H1 (cell line): ENCODE results near the gene LRRC23. TPM values are rescaled to one million over a fixed set of nuclear protein-coding genes. Genes with fewer than 3 reads are reported as not detected.

Experiments used
- CTCF ChIA-PET: fragments of 300-600 bp; sonication (Branson Sonifier 250); formaldehyde crosslinking; loops from one replicate; lab custom pipeline; 2021; ENCODE audit not compliant: partially characterized antibody; lab: Charles Lee
- POLR2A ChIA-PET: fragments of 300-600 bp; sonication (Branson Sonifier 250); formaldehyde crosslinking; loops from one replicate; lab custom pipeline; 2021; ENCODE audit warnings: inconsistent platforms; ENCODE audit not compliant: partially characterized antibody; lab: Charles Lee
- DNase-seq, 2 experiments: peaks; one replicate each; pipeline versions ENCODE4 v3.0.0 to v3.0.0-alpha.2; 2010 to 2022; ENCODE audit warnings: low spot score in 2 of 2, low read depth in 1 of 2, mixed read lengths in 1 of 2
- FAIRE-seq: peaks from 2 replicates; lab custom pipeline; 2011; peaks lifted over from hg19 to GRCh38; lab: Jason Lieb, UNC
- H2AFZ ChIP-seq: 2 replicates; pipeline ENCODE4 v1.8.1; 2012; ENCODE audit warnings: low read length, inconsistent platforms
- H2AK5ac ChIP-seq: 2 replicates; pipeline ENCODE4 v1.6.1; 2013; ENCODE audit warnings: low read depth, low read length
- H2BK120ac ChIP-seq: replicated peaks from 2 replicates; pipeline ENCODE3; 2013; ENCODE audit warnings: low read depth, low read length, inconsistent platforms
- H2BK12ac ChIP-seq: 2 replicates; pipeline ENCODE4 v1.6.1; 2013; ENCODE audit warnings: low read depth, low read length
- H2BK15ac ChIP-seq: 2 replicates; pipeline ENCODE4 v1.6.1; 2013; ENCODE audit warnings: low read length
- H2BK20ac ChIP-seq: 2 replicates; pipeline ENCODE4 v1.6.1; 2013; ENCODE audit warnings: low read length
- H2BK5ac ChIP-seq: 2 replicates; pipeline ENCODE4 v1.6.1; 2013; ENCODE audit warnings: low read depth, low read length
- H3K14ac ChIP-seq: 2 replicates; pipeline ENCODE4 v1.6.1; 2013; ENCODE audit warnings: inconsistent platforms; ENCODE audit not compliant: insufficient read length
- H3K18ac ChIP-seq: 2 replicates; pipeline ENCODE4 v1.6.1; 2013; ENCODE audit warnings: low read length; ENCODE audit errors: extremely low read depth
- H3K23ac ChIP-seq: 2 replicates; pipeline ENCODE4 v1.6.1; 2013; ENCODE audit warnings: inconsistent platforms; ENCODE audit not compliant: insufficient read length
- H3K23me2 ChIP-seq: 2 replicates; pipeline ENCODE4 v1.6.1; 2013; ENCODE audit warnings: low read depth, low read length
- H3K27ac ChIP-seq: 2 replicates; pipeline ENCODE4 v1.6.1; 2011; ENCODE audit warnings: low read depth, low read length, inconsistent platforms
- H3K27me3 ChIP-seq, 4 experiments: replicated peaks in 1 of 4; 1 replicate in 1 of 4; 2 replicates in 3 of 4; pipeline versions ENCODE4 v1.6.1 to v1.8.1; 2011 to 2013; ENCODE audit warnings: low read length in 3 of 4, mild to moderate bottlenecking in 3 of 4, inconsistent platforms in 2 of 4, mixed read lengths in 2 of 4, moderate library complexity in 1 of 4; ENCODE audit not compliant: control insufficient read depth in 3 of 4, insufficient read depth in 3 of 4; ENCODE audit errors: extremely low read depth in 1 of 4
- H3K36me3 ChIP-seq, 4 experiments: 2 replicates each; pipeline versions ENCODE4 v1.6.1 to v1.8.1; 2011 to 2013; ENCODE audit warnings: mild to moderate bottlenecking in 4 of 4, low read length in 3 of 4, moderate library complexity in 2 of 4, control low read depth in 1 of 4, inconsistent platforms in 1 of 4; ENCODE audit not compliant: insufficient read depth in 4 of 4, control insufficient read depth in 2 of 4
- H3K4ac ChIP-seq: replicated peaks from 2 replicates; pipeline ENCODE3; 2013; ENCODE audit warnings: low read length, low read depth, mixed read lengths, inconsistent platforms; ENCODE audit not compliant: insufficient read length
- H3K4me1 ChIP-seq, 4 experiments: replicated peaks in 1 of 4; 1 replicate in 1 of 4; 2 replicates in 3 of 4; pipeline versions ENCODE4 v1.6.1 to v1.8.1; 2011 to 2013; ENCODE audit warnings: low read length in 3 of 4, inconsistent platforms in 2 of 4, mixed read lengths in 1 of 4; ENCODE audit not compliant: insufficient read depth in 4 of 4, control insufficient read depth in 3 of 4
- H3K4me2 ChIP-seq, 2 experiments: 2 replicates each; pipeline versions ENCODE4 v1.6.1 to v1.8.1; 2011 to 2013; ENCODE audit warnings: low read depth in 2 of 2, low read length in 2 of 2, control low read depth in 1 of 2, inconsistent platforms in 1 of 2, mild to moderate bottlenecking in 1 of 2; ENCODE audit not compliant: insufficient read depth in 1 of 2
- H3K4me3 ChIP-seq, 4 experiments: fragments of 200-600, 300-600 bp in 1 of 4; sonication (generic), shearing (Covaris generic), sonication (Bioruptor Twin) in 1 of 4; 2 replicates each; pipeline versions ENCODE4 v1.5.1 to v1.8.1; 2011 to 2016; ENCODE audit warnings: low read length in 4 of 4, low read depth in 3 of 4, control low read depth in 2 of 4, inconsistent platforms in 2 of 4, mild to moderate bottlenecking in 2 of 4, mixed read lengths in 1 of 4, moderate library complexity in 1 of 4; ENCODE audit not compliant: insufficient read depth in 2 of 4; ENCODE audit errors: extremely low read depth in 1 of 4
- H3K56ac ChIP-seq: replicated peaks from 2 replicates; pipeline ENCODE3; 2013; ENCODE audit warnings: low read depth, mild to moderate bottlenecking, mixed read lengths, low read length, inconsistent platforms; ENCODE audit not compliant: insufficient read length
- H3K79me1 ChIP-seq: 2 replicates; pipeline ENCODE4 v1.6.1; 2013; ENCODE audit warnings: low read depth, low read length, control low read depth
- H3K79me2 ChIP-seq, 2 experiments: 2 replicates each; pipeline versions ENCODE4 v1.6.1 to v1.8.1; 2012 to 2013; ENCODE audit warnings: low read length in 2 of 2, mild to moderate bottlenecking in 2 of 2, inconsistent platforms in 1 of 2; ENCODE audit not compliant: insufficient read depth in 2 of 2, control insufficient read depth in 1 of 2
- H3K9ac ChIP-seq, 4 experiments: replicated peaks in 1 of 4; 1 replicate in 1 of 4; 2 replicates in 3 of 4; pipeline versions ENCODE4 v1.6.1 to v1.8.1; 2011 to 2013; ENCODE audit warnings: low read depth in 3 of 4, low read length in 3 of 4, control low read depth in 2 of 4, mild to moderate bottlenecking in 2 of 4, moderate library complexity in 2 of 4, inconsistent platforms in 1 of 4; ENCODE audit errors: extremely low read depth in 1 of 4
- H3K9me3 ChIP-seq, 2 experiments: 2 replicates each; pipeline versions ENCODE4 v1.6.1 to v1.8.1; 2012 to 2013; ENCODE audit warnings: mild to moderate bottlenecking in 2 of 2, moderate library complexity in 2 of 2, control low read depth in 1 of 2, inconsistent platforms in 1 of 2, low read depth in 1 of 2, low read length in 1 of 2, mixed read lengths in 1 of 2; ENCODE audit not compliant: insufficient read depth in 2 of 2
- H4K20me1 ChIP-seq, 2 experiments: replicated peaks in 1 of 2; 2 replicates each; pipeline versions ENCODE3 to v1.8.1; 2011 to 2013; ENCODE audit warnings: inconsistent platforms in 2 of 2, low read length in 2 of 2, mild to moderate bottlenecking in 1 of 2; ENCODE audit not compliant: insufficient read depth in 2 of 2, control insufficient read depth in 1 of 2
- H4K5ac ChIP-seq: 2 replicates; pipeline ENCODE4 v1.6.1; 2013; ENCODE audit warnings: low read length, low read depth, mixed read lengths, inconsistent platforms; ENCODE audit not compliant: insufficient read length
- H4K8ac ChIP-seq: 2 replicates; pipeline ENCODE4 v1.8.0; 2013; ENCODE audit warnings: mild to moderate bottlenecking, moderate library complexity, low read length, inconsistent platforms; ENCODE audit not compliant: insufficient read depth; ENCODE audit errors: extremely low read depth
- H4K91ac ChIP-seq: replicated peaks from 2 replicates; pipeline ENCODE3; 2013; ENCODE audit warnings: low read length, mixed read lengths, inconsistent platforms; ENCODE audit not compliant: insufficient read length
- BACH1 ChIP-seq: IDR thresholded peaks from 2 replicates; pipeline ENCODE4 v1.6.1; 2012; ENCODE audit warnings: low read length, improper control_type of control experiment
- CTBP2 ChIP-seq: IDR thresholded peaks from 2 replicates; pipeline ENCODE4 v1.7.0; 2011; ENCODE audit warnings: borderline replicate concordance, mild to moderate bottlenecking, moderate library complexity, mixed read lengths, low read length; ENCODE audit not compliant: insufficient read depth, insufficient read length
- GTF2F1 ChIP-seq: IDR thresholded peaks from 2 replicates; pipeline ENCODE4 v1.6.1; 2012; ENCODE audit warnings: low read depth, low read length, improper control_type of control experiment, borderline replicate concordance
- RAD21 ChIP-seq, 2 experiments: IDR thresholded peaks in 1 of 2; conservative IDR thresholded peaks in 1 of 2; 2 replicates each; pipeline ENCODE4 v1.6.1; 2011; ENCODE audit warnings: low read depth in 2 of 2, low read length in 2 of 2, improper control_type of control experiment in 1 of 2, inconsistent platforms in 1 of 2, mild to moderate bottlenecking in 1 of 2, moderate library complexity in 1 of 2
- RBBP5 ChIP-seq: IDR thresholded peaks from 2 replicates; pipeline ENCODE4 v1.7.1; 2012; ENCODE audit warnings: low read depth, mild to moderate bottlenecking, inconsistent platforms, low read length, moderate library complexity, borderline replicate concordance
- TAF1 ChIP-seq: IDR thresholded peaks from 2 replicates; pipeline ENCODE4 v1.6.1; 2011; ENCODE audit warnings: mild to moderate bottlenecking, low read depth, low read length
- TCF12 ChIP-seq: IDR thresholded peaks from 2 replicates; pipeline ENCODE4 v1.6.1; 2011; ENCODE audit warnings: low read depth, mild to moderate bottlenecking, low read length
- WGBS, 2 experiments: shearing (Covaris generic) in 1 of 2; methylation state at CpG; one replicate each; pipeline versions ENCODE4 v1.1.6 to v1.1.7; 2013 to 2015; ENCODE audit warnings: low lambda C conversion rate in 2 of 2, mixed read lengths in 2 of 2, inconsistent platforms in 1 of 2, low coverage in 1 of 2, missing lambda C conversion rate in 1 of 2; ENCODE audit not compliant: insufficient replicate concordance in 2 of 2, insufficient coverage in 1 of 2, insufficient read length in 1 of 2; ENCODE audit errors: extremely low coverage in 1 of 2, missing lambda C conversion rate in 1 of 2; 5-methylcytosine and 5-hydroxymethylcytosine counted together
- polyA plus RNA-seq, 7 experiments: library from polyadenylated mRNA; depleted of rRNA in 3 of 7; stranded (reverse) in 5 of 7; unstranded in 2 of 7; fragments of >200 nt in 5 of 7; fragments of 200-250 nt in 2 of 7; gene quantifications; 1 replicate in 5 of 7; 2 replicates in 1 of 7; 4 replicates in 1 of 7; pipeline versions ENCODE4 v1.2.1 to v1.2.3, GENCODE V29; 2011 to 2013; ENCODE audit warnings: missing spikeins in 2 of 7, mixed read lengths in 2 of 7
- total RNA-seq: library from RNA; stranded (reverse); fragmentation: NEBNext Ultra II Directional; extraction: Animal tissue kit (Norgen Biotek cat#: 25700); gene quantifications from 2 replicates; pipeline ENCODE4 v1.2.1, GENCODE V29; 2021
- TF ChIP-seq, protein P1 (sequence below): IDR thresholded peaks from 2 replicates; pipeline ENCODE4 v1.6.1; 2012; ENCODE audit warnings: inconsistent platforms

The LRRC23 gene
- total and polyA plus RNA-seq, 2 of the 8 experiments (the other 6 are each of a cell fraction or from before 2014, with no cell fraction given): 2.5 to 3.6 TPM

DNA sequence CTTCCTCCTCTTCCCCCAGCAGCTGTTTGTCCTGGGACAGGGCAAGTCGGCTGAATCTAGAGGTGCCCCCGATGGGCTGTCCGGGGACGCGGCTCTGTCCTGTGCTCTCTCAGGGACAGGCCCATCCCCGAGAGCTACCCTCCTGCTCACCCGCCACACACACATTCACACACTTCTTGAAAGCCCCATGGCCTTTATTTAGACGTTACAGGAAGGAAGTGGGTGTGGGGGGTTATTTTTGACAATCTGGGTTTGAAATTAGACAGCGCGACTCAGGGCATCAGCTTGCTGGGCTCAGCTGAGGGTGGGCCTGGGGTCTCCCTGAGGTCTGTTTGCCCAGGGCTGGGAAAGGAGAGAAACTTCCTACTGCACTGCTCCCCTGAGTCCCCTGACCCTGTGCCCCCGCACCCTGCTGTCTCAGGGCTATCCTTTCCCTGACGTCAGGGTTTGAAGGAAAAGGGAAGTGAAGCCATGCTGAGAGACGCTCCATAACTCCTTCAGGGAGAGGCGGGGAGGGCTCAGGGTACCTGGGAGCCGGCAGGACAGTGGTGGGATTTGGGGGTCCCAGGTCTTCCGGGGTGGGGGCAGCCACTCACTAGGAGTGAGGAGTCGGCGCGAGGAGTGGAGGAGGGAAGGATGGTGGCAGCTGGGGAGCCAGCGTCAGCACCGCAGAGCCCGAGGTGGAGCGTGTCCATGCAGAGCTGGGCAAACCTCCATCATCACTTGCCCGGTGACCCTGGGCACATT lies 54.6 kb downstream of the LRRC23 start:
- Histone ChIP-seq H2AK5ac (no peak overlapping the region), H4K5ac (no peak overlapping the region), H3K4me2 (no peak overlapping the region), H3K23me2 (peaks cover 16% of the 10 kb centered on the region; the same call in 1 of the 2 replicates), H3K4ac (no peak overlapping the region), H2BK120ac (no peak overlapping the region), H3K56ac (no peak overlapping the region), H3K79me1 (no peaks in the 10 kb centered on the region), H2BK20ac (no peak overlapping the region), H3K79me2 (peaks cover 0 to 11% of the 10 kb centered on the region in 2 experiments; a peak in 2 of 4 replicates), H4K8ac (no peak overlapping the region), H2BK5ac (no peak overlapping the region), H3K23ac (no peak overlapping the region), H2BK15ac (no peak overlapping the region), H2AFZ (no peak overlapping the region), H3K36me3 (no peaks in the 10 kb centered on the region; a peak in 1 of 8 replicates), H3K27me3 (no peaks in the 10 kb centered on the region), H3K4me1 (peaks cover 5 to 30% (median 22%) of the 10 kb centered on the region in 4 experiments), H3K4me3 (no peak overlapping the region), H4K91ac (peak overlapping the region; percentile 15), H3K9me3 (no peaks in the 10 kb centered on the region), H3K9ac (no peak overlapping the region), H3K14ac (no peak overlapping the region), H3K27ac (no peak overlapping the region), H4K20me1 (no peaks in the 10 kb centered on the region), H3K18ac (no peak overlapping the region), H2BK12ac (peak overlapping the region; percentile 27; the same call in 1 of the 2 replicates)
- 90% methylated on average over 24 of the region's 24 CpGs; no CpG with 5 or more reads in 1 of the 2 experiments for WGBS, 2 experiments
- DNase-seq (no peak), FAIRE-seq (no peak)
- POLR2A ChIA-PET: interaction anchor here (0.9 to 44.0 kb wide), 5 partner anchors 10 to 149 kb away, joined by 3 to 1596 read pairs (median 87); partner anchors contain the start of genes ATN1, C12orf57, EMG1 and PHB2
- CTCF ChIA-PET: interaction anchor here (0.7 to 12.2 kb wide), 12 partner anchors 7 to 151 kb away, joined by 3 to 277 read pairs (median 8); partner anchors contain the start of genes C12orf57, PHB2, PTPN6 and RNU7-1
- TF ChIP-seq RAD21 (IDR thresholded peaks at IDR 0.05 in 1 of 2, conservative IDR thresholded peaks at IDR 0.05 in 1 of 2; ENCODE audit: low read depth in 2 of 2, low read length in 2 of 2) (no peak), TAF1 (no peak), BACH1 (no peak), RBBP5 (no peak), TCF12 (no peak), GTF2F1 (no peak), CTBP2 (no peak)
- TF ChIP-seq, protein P1, sequence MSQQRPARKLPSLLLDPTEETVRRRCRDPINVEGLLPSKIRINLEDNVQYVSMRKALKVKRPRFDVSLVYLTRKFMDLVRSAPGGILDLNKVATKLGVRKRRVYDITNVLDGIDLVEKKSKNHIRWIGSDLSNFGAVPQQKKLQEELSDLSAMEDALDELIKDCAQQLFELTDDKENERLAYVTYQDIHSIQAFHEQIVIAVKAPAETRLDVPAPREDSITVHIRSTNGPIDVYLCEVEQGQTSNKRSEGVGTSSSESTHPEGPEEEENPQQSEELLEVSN: no peak
